ENCODE data around the gene MED26. TPM values are rescaled to one million over a fixed set of nuclear protein-coding genes. Genes with fewer than 3 reads are reported as not detected.

Gene MED26
- total RNA-seq, 1 donor from 2014 or later = 7.0 TPM

DNA sequence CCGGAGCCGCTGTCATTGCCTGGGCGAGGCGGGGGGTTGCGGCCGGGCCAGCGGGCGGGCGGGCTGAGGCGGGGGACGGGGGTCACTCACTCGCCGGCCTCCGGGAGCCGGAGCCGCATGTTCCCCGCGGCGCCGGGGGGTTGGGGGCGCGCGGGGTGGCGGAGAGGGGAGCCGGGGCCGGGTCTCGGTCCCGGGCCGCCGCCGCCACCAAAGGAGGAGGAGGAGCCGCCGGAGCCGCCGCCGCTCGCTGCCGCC lies 149 bp downstream of the MED26 start:
- Histone ChIP-seq H3K27me3 (ENCODE audit: control insufficient read depth, insufficient read depth, low read length) (no peaks in the 10 kb centered on the region), H3K36me3 (ENCODE audit: control insufficient read depth, insufficient read depth, low read length) (no peaks in the 10 kb centered on the region), H3K4me3 (ENCODE audit: low read depth, low read length) (peak overlapping the region; percentile 98)
- DNase-seq (ENCODE audit: low read depth) = no peak
- TF ChIP-seq, protein P1, sequence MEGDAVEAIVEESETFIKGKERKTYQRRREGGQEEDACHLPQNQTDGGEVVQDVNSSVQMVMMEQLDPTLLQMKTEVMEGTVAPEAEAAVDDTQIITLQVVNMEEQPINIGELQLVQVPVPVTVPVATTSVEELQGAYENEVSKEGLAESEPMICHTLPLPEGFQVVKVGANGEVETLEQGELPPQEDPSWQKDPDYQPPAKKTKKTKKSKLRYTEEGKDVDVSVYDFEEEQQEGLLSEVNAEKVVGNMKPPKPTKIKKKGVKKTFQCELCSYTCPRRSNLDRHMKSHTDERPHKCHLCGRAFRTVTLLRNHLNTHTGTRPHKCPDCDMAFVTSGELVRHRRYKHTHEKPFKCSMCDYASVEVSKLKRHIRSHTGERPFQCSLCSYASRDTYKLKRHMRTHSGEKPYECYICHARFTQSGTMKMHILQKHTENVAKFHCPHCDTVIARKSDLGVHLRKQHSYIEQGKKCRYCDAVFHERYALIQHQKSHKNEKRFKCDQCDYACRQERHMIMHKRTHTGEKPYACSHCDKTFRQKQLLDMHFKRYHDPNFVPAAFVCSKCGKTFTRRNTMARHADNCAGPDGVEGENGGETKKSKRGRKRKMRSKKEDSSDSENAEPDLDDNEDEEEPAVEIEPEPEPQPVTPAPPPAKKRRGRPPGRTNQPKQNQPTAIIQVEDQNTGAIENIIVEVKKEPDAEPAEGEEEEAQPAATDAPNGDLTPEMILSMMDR (IDR thresholded peaks at IDR 0.05; ENCODE audit: insufficient read depth, low read length, poor library complexity, severe bottlenecking) = no peak

DNA sequence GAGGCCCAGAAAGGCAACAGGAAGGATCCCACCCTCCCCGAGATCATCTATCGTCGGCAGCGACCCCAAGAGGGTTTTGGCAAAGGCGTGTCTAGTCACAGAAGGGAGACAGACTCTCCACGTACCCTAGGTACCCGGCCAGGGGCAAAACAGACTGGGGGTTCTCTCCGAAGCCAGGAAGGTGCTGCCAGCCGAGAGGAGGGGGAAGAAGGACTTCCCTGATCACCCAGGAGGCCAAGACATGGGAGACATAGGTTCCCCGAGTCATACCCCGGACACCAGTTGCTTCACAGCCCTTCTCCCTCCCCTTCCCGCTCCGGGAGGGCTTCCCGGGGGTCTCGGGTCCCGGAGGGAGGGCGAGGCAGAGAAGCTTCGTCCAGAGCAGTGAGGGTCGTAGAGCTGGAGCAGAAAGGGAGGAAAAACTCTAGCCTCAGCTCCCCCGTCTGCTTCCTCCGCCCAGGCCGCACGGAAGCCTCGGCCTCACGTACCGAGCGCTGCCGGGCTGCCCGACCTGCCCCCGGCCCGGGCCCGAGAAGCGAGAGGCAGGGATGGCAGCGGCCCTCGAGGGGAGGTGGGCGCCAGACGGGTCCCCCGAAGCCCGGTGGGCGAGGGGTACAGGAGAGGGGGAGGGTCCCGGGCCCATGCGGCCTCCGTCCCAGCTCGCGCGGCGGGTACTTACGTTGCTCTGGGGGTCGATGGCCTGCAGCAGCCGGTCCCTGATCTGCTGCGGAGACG lies 644 bp downstream of the MED26 start:
- H3K27me3 ChIP-seq (ENCODE audit: control insufficient read depth, insufficient read depth, low read length) = no peaks in the 10 kb centered on the region
- H3K36me3 ChIP-seq (ENCODE audit: control insufficient read depth, insufficient read depth, low read length) = no peaks in the 10 kb centered on the region
- TF ChIP-seq, protein P1 (IDR thresholded peaks at IDR 0.05; ENCODE audit: insufficient read depth, low read length, poor library complexity, severe bottlenecking) = no peak
- peak overlapping the region; percentile 98 for H3K4me3 ChIP-seq (ENCODE audit: low read depth, low read length)
- DNase-seq (ENCODE audit: low read depth) = no peak

DNA sequence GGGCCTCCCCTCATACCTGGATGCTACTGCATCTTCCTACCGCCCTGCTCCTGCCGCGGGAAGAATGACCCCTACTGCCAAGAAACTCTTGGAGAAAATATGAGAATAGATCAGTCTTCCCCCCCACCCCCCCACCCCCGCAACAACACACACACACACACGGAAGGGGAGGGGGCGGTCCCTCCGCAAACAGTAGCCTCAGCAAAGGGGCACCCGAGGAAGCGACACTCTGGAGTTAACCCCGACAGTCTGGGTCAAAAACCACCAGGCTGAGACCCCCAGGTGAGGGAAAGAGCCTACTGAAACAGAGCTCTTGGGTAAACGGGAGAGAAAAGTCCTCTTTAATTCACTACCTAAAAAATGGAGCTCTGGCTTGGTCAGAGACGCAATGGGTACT lies 1.2 kb downstream of the MED26 start:
- Histone ChIP-seq H3K36me3 (ENCODE audit: control insufficient read depth, insufficient read depth, low read length) (no peaks in the 10 kb centered on the region), H3K27me3 (ENCODE audit: control insufficient read depth, insufficient read depth, low read length) (no peaks in the 10 kb centered on the region), H3K4me3 (ENCODE audit: low read depth, low read length) (peak overlapping the region; percentile 98)
- DNase-seq (ENCODE audit: low read depth) = no peak
- TF ChIP-seq, protein P1 (IDR thresholded peaks at IDR 0.05; ENCODE audit: insufficient read depth, low read length, poor library complexity, severe bottlenecking) = no peak

DNA sequence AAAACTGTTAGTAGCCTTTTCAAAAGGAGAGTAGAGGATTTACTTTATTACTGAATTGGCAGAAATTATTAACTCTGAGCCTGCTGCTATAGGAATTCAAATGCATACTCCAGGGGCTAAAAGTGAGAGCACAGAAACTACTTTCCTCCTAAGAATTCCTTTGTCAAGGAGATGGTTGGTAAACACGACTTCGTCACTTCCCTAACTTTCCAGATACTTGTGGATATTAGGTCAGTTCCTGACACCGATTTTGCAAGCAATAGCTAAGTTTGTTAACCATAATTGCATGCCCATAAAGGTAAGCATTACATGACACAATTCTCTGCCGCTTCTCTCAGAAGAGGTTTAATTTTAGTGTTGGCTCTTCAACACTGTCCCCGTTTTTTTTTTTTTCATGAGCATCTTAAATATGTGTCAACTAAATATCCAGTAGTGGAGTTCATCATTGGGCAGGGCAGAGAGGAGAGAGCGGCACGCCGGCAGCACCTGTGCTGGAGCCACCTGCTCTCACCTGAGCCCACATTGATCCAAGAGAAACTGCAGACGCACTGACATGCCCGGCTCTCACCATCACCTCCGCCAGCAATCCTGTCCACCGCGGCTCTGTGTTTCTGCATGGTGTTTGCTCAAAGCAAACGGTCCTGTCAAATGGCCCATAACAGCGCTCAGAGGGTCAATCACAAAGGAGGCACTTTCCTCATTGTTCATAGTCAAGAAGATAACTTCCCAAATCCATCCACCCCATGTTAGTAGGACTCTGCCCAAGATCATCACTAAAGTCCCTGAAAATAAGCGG lies 2.6 kb downstream of the MED26 start:
- TF ChIP-seq, protein P1 (IDR thresholded peaks at IDR 0.05; ENCODE audit: insufficient read depth, low read length, poor library complexity, severe bottlenecking) = no peak
- no peak for DNase-seq (ENCODE audit: low read depth)
- H3K36me3 ChIP-seq (ENCODE audit: control insufficient read depth, insufficient read depth, low read length) = no peaks in the 10 kb centered on the region
- no peaks in the 10 kb centered on the region for H3K27me3 ChIP-seq (ENCODE audit: control insufficient read depth, insufficient read depth, low read length)
- no peak overlapping the region for H3K4me3 ChIP-seq (ENCODE audit: low read depth, low read length)

DNA sequence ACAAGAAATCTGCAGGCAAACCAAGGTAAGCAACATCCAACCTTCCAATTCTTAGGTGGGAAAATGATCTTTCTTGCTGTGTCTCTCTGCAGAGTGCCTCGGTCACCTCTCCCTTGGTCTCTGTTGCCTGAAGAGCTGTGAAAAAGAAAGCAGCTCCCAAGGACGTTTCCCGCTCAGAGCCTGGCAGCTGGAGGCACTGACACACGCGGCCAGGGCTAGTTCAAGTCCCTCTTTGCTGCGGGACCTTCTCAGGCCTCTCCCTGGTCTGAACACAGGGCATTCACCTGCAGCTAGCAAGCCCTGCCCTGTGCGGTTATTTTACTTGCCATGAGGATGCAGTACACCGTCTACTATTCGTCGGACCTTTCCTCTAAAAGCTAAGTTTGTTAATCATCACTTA lies 3.8 kb downstream of the MED26 start:
- DNase-seq (ENCODE audit: low read depth) = no peak
- Histone ChIP-seq H3K27me3 (ENCODE audit: control insufficient read depth, insufficient read depth, low read length) (no peaks in the 10 kb centered on the region), H3K4me3 (ENCODE audit: low read depth, low read length) (no peak overlapping the region), H3K36me3 (ENCODE audit: control insufficient read depth, insufficient read depth, low read length) (no peaks in the 10 kb centered on the region)
- TF ChIP-seq, protein P1 (IDR thresholded peaks at IDR 0.05; ENCODE audit: insufficient read depth, low read length, poor library complexity, severe bottlenecking) = no peak

All from kidney epithelial cell (primary cell).